Measurements from ENCODE around the gene RNF26. TPM values are rescaled to one million over a fixed set of nuclear protein-coding genes. Genes with fewer than 3 reads are reported as not detected.

Gene RNF26
- total RNA-seq, 3 donors from 2014 or later: 8.8 to 11.2 (median 9.7) TPM

DNA sequence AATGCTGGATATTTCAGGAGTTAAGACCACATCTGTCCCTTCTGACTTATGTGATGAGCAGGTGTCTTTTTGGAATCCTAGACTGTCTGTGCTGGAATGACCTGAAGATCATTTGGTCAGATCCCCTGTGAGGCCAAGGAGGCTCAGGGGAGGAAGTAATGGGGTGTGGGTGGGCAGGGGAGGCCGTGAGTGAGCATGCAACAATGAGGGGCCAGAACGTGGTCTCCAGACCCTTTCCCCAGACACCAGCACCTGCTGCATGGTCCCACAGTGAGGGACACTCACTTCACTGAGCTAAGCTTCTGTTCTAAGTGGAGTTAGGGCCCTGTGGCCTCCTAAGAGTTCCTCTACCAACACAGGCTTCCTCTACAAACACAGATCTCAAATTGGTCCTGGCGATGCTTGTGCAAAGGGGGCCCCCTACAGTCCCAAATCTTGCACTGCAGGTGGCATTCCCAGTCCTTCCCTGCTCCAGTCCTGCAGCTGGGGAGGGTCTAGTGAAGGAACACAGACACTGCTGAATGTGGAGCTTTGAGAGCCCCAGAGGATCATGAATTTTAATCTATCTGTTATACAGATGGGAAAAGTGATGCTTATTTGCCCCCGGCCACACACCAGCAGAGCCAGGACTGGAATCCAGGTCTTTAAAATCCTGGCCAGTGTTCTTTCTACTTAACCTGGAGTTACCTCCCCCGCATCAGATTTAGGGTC lies 39.7 kb downstream of the RNF26 start:
- intact Hi-C loops (cut with DNase I; ENCODE audit: low total_unique reads): no loop called here
- Histone ChIP-seq H3K27ac (peak overlapping the region; percentile 93 to 95), H3K4me3 (no peak overlapping the region), H3K36me3 (no peaks in the 10 kb centered on the region), H3K9me3 (no peaks in the 10 kb centered on the region), H3K27me3 (no peaks in the 10 kb centered on the region), H3K4me1 (peaks cover 24 to 37% of the 10 kb centered on the region in 2 donors)
- TF ChIP-seq POLR2AphosphoS5 (IDR thresholded peaks at IDR 0.05) (no peak), POLR2A (IDR thresholded peaks at IDR 0.05) (no peak)
- TF ChIP-seq, protein P1, sequence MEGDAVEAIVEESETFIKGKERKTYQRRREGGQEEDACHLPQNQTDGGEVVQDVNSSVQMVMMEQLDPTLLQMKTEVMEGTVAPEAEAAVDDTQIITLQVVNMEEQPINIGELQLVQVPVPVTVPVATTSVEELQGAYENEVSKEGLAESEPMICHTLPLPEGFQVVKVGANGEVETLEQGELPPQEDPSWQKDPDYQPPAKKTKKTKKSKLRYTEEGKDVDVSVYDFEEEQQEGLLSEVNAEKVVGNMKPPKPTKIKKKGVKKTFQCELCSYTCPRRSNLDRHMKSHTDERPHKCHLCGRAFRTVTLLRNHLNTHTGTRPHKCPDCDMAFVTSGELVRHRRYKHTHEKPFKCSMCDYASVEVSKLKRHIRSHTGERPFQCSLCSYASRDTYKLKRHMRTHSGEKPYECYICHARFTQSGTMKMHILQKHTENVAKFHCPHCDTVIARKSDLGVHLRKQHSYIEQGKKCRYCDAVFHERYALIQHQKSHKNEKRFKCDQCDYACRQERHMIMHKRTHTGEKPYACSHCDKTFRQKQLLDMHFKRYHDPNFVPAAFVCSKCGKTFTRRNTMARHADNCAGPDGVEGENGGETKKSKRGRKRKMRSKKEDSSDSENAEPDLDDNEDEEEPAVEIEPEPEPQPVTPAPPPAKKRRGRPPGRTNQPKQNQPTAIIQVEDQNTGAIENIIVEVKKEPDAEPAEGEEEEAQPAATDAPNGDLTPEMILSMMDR (IDR thresholded peaks at IDR 0.05): peak; percentile 68 to 80 (median 79)
- peak in 1 of 2 donors; percentile 73 for DNase-seq (ENCODE audit: low spot score in 2 of 2)

DNA sequence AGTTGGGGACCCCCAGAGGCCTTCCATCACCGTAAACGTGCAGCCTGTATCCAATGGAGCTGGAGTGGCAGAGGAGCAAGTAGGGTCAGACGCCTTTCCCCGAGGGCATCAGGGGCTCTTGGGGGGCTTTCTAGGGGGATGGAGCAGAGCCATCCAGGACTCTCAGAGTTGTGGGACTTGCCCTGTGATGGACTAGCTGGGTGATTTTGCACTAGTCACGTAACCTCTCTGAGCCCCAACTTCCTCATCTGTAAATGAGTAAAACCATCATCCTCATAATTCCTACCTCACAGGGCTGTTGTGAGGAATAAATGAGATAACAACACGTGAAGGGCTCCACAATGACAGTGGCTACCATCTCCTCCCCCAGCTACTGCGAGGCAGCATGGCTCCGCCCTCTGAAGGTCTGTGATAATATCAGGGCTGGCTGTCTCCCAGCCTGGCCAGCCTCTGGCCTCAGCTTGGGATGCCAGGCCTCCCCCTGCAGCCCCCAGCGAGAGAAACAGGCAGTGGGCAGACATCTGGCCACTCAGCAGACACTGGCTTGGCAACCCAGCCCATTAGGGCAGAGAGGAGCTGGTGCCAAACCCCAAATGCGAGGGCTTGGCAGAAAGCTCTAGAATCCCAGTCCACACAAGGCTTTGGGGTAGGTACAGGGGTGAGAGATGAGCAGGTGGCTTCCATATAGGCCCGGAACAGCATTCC lies 40.5 kb downstream of the RNF26 start:
- H3K4me1 ChIP-seq: peaks cover 21 to 37% of the 10 kb centered on the region in 2 donors
- TF ChIP-seq POLR2A (IDR thresholded peaks at IDR 0.05) (no peak), POLR2AphosphoS5 (IDR thresholded peaks at IDR 0.05) (no peak)
- TF ChIP-seq, protein P1 (IDR thresholded peaks at IDR 0.05): no peak
- H3K36me3 ChIP-seq: no peaks in the 10 kb centered on the region
- DNase-seq (ENCODE audit: low spot score in 2 of 2): peak; percentile 51 to 63
- peak overlapping the region; percentile 93 to 95 for H3K27ac ChIP-seq
- H3K9me3 ChIP-seq: no peaks in the 10 kb centered on the region
- H3K27me3 ChIP-seq: no peaks in the 10 kb centered on the region
- H3K4me3 ChIP-seq: no peak overlapping the region
- intact Hi-C loops (cut with DNase I; ENCODE audit: low total_unique reads): no loop called here

DNA sequence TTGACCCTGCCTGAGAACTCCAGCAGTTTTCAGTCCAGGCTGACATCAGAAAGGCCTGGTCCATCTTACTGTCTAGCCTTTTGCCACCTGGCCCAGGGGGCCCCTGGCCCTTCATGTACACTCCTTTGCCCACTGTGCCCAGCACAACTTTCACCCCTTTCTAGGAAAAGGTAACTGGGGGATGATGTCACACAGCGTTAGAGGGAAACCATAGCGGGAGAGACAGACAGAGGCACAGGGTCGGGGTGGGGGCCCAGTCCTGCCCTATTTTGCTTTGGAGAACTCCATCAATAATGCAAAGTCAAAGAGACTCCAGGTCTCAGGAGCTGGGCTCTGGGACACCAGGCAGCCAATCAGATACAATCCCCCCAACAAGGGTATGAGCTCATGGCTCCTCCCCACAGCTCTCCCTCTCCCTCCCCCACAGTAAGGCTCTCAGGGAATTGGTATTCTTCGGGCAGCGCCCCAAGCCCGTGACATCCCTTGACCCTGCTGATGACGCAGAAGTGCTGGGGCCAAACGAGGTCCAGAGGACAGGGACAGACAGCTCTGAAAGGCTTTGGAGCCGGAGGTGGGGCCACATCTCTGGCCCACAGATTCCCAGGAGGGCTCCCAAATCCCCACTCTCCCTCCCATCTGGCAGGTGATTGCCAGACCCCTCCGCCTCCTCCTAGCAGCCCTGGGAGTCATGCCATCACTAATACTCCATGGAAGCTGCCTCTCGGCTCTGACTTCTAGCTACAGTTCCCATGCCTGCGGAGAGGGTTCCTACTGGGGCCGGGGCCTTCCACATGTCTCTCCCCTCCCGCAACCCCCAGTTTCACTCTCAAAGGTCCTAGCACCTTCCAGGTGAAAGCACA lies 41.2 kb downstream of the RNF26 start:
- peak; percentile 55 to 86 for DNase-seq (ENCODE audit: low spot score in 2 of 2)
- Histone ChIP-seq H3K27me3 (no peaks in the 10 kb centered on the region), H3K4me1 (peaks cover 21 to 37% of the 10 kb centered on the region in 2 donors), H3K4me3 (peak overlapping the region in 2 of 3 donors; percentile 27 to 48), H3K9me3 (no peaks in the 10 kb centered on the region), H3K36me3 (no peaks in the 10 kb centered on the region), H3K27ac (peak overlapping the region; percentile 93 to 95)
- intact Hi-C loops (cut with DNase I; ENCODE audit: low total_unique reads): no loop called here
- TF ChIP-seq POLR2AphosphoS5 (IDR thresholded peaks at IDR 0.05): no peak
- TF ChIP-seq, protein P1 (IDR thresholded peaks at IDR 0.05): no peak
- no peak for TF ChIP-seq POLR2A (IDR thresholded peaks at IDR 0.05)

DNA sequence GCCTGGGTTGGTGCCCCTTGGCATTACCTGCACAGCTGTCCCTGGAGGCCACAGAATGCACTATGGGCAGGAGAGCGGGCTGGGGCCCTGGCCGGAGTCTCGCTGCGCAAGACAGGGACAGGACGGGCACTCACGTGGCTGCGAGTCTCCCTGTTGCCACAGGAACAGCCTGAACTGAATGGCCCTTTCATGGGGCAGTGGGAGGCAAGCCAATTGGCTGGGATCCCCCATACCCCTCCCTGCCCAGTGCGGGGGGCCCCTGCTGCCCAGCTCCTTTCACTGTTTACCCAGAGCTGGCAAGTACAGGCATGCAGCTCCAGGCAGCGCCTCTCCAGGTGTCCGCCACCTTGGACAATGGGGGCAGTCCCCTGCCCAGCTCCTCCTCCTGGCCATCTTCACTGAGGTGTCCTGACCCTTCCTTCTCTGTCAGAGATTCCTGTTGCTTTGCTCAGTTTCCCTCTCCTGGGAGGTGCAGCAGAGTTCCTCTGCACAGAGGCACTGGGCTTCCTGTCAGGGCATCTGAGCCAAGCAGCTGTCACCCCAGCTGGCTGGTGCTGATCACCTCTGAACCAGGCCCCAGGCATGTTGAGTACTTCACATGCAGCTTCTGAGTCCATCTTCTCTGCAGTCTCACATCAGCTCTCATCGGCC lies 42.0 kb downstream of the RNF26 start:
- Histone ChIP-seq H3K4me1 (peaks cover 21 to 37% of the 10 kb centered on the region in 2 donors), H3K4me3 (peak overlapping the region in 2 of 3 donors; percentile 27 to 48), H3K9me3 (no peaks in the 10 kb centered on the region), H3K27me3 (no peaks in the 10 kb centered on the region), H3K36me3 (no peaks in the 10 kb centered on the region), H3K27ac (peak overlapping the region; percentile 93 to 95)
- intact Hi-C loops (cut with DNase I; ENCODE audit: low total_unique reads): no loop called here
- TF ChIP-seq POLR2A (IDR thresholded peaks at IDR 0.05) (no peak), POLR2AphosphoS5 (IDR thresholded peaks at IDR 0.05) (peak in 2 of 3 donors; percentile 15 to 57)
- peak; percentile 78 to 93 for DNase-seq (ENCODE audit: low spot score in 2 of 2)
